Stimulated activated naive CD4-positive, alpha-beta T cell (primary cell): Measurements from ENCODE around the gene PTCRA.
"Not testable (repeated sequence)": the region's sequence is repeated elsewhere in the genome, so short reads cannot be mapped to it uniquely, and the experiment has no call there.

Experiments used
- DNase-seq, 6 experiments: peaks; one replicate each; lab custom pipeline; 2025; lab: John Stamatoyannopoulos, UW

Gene PTCRA

GRCh38 chr6:42915732-42916131 lies at the start of gene PTCRA:
Gene PTCRA, plus strand, starts transcription at chr6:42916053. Its CDS starts 17 bp downstream, at chr6:42916070.
- DNase-seq, result no peak

GRCh38 chr6:42870145-42870936 lies 45.5 kb upstream of the PTCRA start:
- no peak for DNase-seq

DNA sequence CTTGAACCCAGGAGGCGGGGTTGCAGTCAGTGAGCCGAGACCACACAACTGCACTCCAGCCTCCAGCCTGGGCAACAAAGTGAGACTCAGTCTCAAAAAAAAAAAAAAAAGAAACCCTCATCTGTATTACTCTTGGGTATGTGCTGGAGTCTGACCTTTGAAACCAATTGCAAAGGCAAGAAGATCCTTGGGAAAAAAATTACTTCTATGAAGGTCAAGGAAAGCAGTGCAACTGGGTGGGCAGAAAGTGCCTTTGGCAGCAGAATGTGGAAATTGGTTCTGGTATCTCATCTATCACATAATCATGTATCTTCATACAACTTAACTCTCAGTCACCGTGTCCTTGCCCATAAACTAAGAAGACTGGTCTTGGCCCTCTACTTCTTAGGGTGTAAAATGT lies 44.1 kb upstream of the PTCRA start:
- no peak for DNase-seq

DNA sequence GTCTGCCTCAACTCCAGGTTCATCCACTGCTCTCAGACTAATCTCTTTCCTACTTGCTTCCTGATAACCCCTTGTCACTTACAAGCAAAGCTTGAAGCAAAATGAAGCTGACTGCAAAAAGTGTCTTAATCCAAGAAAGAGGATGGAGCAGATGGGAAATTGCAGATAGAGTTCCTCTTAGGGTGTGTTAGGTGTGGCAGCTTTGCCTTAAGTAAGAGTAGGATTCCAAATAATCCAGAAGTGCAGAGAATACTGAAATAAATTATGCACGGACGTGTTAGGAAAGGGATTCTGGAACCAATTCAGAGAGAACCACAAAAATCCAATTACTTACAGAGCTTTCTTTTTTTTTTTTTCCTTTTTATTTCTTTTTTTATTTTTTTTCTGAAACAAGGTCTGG lies 42.5 kb upstream of the PTCRA start:
- DNase-seq, result no peak

- DNase-seq, result no peak
These were observed 38.2 kb upstream of the PTCRA start for GRCh38 chr6:42877695-42878094.

- DNase-seq, result peak; percentile 75 to 99 (median 90)
These were observed 36.2 kb upstream of the PTCRA start, which contains the start of gene RPL7L1 for GRCh38 chr6:42879372-42880239. Gene RPL7L1, plus strand, starts transcription at chr6:42879616. Its CDS starts 295 bp downstream, at chr6:42879911.

DNA sequence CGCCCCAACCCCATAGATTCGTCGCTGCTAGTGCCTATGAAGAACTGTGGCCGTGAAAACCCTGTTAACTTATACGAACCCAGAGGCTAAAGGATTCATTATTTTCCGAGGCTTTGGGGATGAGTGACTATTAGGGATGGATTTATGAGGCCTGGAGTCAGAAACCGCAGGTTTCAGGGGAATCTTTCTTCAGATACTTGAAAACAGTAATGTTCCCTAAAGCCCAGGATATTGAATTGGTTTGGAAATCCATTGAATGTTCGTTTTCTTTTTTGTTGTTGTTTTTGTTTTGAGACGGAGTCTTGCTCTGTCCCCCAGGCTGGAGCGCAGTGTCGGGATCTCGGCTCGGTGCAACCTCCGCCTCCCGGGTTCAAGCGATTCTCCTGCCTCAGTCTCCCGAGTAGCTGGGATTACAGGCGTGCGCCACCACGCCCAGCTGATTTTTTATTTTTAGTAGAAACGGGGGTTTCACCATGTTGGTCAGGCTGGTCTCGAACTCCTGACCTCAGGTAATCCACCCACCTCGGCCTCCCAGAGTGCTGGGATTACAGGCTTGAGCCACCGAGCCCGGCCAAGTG lies 35.5 kb upstream of the PTCRA start:
- DNase-seq, result not testable (repeated sequence)

DNA sequence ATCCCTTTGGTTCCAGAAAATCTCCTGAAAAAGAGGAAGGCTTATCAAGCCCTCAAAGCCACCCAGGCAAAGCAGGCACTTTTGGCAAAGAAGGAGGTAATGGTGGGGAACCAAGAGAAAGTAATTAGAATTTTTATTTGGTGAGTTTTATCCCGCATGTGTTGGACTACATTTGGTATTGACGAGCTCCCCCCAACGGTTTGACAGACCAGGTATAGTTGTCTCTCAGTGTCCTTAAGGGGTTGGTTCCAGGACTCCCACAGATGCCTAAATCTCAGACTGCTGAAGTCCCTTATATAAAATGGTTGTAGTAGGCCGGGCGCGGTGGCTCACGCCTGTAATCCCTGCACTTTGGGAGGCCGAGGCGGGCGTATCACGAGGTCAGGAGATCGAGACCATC lies 35.0 kb upstream of the PTCRA start:
- not testable (repeated sequence) for DNase-seq

DNA sequence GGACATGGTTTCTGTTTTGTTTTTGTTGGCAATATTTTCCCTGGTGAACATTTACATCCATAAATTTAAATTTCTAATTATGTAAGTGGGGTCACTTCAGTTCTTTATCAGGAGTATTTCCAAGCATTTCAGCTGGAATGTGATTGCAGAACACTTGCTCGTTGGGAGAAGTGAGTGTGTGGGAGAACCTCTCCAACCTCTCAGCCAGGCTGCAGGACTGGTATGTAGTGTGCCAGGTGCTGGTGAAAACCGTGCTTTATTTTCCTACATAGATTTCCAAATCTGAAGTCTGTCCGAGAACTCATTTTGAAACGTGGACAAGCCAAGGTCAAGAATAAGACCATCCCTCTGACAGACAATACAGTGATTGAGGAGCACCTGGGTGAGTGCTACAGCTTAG lies 30.2 kb upstream of the PTCRA start:
- DNase-seq, result no peak

DNA sequence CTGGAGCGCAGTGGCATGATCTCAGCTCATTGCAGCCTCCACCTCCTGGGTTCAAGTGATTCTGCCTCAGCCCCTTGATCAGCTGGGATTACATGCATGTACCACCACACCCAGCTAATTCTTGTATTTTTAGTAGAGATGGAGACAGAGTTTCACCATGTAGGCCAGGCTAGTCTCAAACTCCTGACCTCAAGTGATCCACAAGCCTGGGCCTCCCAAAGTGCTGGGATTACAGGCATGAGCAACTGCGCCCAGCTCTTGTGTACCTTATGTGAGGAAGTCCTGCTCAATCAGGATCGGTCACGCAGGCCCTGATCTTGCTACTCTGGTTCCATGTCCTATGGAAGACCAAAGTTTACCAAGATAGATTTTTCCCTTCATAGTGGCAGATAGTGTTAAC lies 27.7 kb upstream of the PTCRA start:
- DNase-seq, result not testable (repeated sequence)

DNA sequence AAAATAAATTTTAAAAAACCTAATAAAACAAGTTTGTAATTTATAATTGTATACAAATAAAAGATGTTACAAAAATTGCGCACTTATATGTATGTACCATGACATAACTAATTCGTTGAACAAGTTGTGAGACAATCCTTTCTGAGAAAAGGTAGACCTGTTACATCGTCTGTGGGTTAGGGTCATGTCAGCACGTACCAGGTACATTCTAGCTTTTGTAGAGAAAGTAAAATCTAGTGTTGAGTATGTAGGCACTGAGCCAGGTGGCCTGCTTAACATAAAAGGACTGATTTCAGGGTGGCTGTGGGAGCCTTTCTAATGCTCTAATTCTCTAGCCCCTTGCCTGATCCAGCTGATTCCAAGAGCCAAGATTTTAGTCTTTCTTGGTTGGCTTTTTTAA lies 26.0 kb upstream of the PTCRA start:
- DNase-seq, result peak in 2 of 6 experiments; percentile 2 to 23

- peak; percentile 71 to 88 (median 82) for DNase-seq
These were observed 25.3 kb upstream of the PTCRA start for GRCh38 chr6:42890311-42891198.

- DNase-seq, result peak in 1 of 6 experiments; percentile 27
These were observed 24.6 kb upstream of the PTCRA start for GRCh38 chr6:42891199-42891722.

- DNase-seq, result not testable (repeated sequence)
These were observed 21.6 kb upstream of the PTCRA start for GRCh38 chr6:42894041-42894828.

DNA sequence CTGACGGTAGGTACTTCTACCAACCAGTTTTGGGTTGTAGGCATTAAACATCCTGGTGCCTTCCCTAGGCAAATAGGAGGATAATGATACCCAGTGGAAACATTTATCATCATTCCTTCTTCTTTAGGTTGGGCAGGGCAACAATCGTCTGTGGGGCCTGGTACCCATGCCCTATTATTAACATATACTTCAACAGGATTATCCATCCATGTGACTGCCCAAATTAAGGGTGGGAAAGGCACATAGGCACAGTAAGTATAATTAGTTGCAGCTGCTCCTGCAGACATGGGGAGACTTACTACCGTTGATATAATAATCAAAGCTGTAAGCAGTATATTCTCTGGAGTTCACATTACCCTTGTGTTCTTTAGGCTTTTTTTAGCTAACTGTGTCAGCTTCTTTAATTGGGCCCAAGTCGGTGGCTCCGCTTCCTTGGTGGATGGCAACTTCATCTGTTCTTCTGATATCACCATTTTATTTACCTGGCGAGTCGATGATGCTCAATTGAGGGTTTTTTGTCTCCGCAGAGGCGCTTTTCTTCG lies 19.6 kb upstream of the PTCRA start:
- DNase-seq, result no peak

DNA sequence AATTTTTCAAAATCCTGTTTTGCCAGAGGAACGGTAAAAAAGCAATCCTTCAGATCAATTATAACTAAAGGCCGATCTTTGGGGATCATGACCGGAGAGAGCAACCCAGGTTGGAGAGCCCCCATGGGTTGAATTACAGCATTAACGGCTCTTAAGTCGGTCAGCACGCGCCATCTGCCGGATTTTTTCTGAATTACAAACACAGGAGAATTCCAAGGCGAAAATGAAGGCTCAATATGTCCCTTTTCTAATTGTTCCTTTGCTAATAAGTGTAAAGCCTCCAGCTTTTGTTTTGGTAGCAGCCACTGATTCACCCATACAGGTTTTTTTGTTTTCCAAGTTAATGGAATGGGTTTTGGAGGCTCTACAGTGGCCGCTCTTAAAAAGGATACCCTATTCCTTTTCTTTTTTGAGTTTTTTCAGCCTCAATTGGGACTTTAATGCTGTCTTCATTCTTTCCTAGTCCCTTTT lies 16.9 kb upstream of the PTCRA start:
- peak; percentile 26 to 73 (median 58) for DNase-seq

GRCh38 chr6:42899871-42900270 lies 16.0 kb upstream of the PTCRA start:
- no peak for DNase-seq

DNA sequence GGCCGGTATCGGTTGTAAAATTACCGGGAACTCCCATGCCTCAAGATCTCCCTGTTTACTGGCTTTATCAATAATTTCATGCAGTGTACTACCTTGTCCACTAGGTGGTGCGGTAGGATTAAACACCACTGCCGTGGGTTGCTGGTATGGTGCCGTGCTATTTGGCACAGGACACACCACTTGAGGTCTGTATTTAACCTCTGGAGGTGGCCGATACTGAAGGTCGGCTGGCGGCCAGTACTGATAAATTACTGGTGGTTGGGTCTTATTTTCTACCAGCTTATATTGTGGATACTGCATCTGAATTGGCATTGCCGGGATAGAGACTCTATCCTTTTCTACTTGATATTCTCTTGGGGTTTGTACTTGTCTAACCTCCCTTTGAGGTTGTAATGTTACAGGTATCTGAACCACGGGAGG lies 14.3 kb upstream of the PTCRA start:
- DNase-seq, result peak; percentile 29 to 85 (median 60)

DNA sequence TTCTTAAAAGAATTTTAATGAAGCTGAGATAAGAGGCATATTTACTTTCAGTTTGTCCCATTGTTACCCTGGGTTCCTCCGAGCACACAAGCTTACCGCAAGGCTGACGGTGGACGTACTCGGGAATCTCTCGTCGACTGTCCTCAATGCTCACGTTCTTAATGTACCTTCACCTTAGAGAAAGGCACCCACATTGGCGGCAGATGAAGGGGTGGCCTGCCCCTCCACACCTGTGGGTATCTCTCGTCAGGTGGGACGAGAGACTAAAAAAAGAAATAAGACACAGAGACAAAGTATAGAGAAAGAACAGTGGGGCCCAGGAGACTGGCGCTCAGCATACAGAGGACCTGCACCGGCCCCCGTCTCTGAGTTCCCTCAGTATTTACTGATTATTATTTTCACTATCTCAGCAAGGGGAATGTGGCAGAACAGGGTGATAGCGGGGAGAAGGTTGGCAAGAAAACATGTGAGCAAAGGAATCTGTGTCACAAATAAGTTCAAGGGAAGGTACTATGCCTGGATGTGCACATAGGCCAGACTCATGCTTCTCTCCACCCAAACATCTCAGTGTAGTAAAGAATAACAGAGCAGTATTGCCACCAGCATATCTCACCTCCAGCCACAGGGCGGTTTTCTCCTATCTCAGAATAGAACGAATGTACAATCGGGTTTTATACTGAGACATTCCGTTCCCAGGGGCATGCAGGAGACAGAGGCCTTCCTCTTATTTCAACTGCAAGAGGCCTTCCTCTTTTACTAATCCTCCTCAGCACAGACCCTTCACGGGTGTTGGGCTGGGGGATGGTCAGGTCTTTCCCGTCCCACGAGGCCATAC lies 13.2 kb upstream of the PTCRA start:
- not testable (repeated sequence) for DNase-seq
